Left lung (tissue), 14 donors: ENCODE data around the gene TAF8. TPM values are rescaled to one million over a fixed set of nuclear protein-coding genes. Genes with fewer than 3 reads are reported as not detected.
"Not testable (repeated sequence)": the region's sequence is repeated elsewhere in the genome, so short reads cannot be mapped to it uniquely, and the experiment has no call there.

Source experiments
- ATAC-seq: fragments of 200-7000 bp; cut with Tn5 transposase; one replicate; pipeline ENCODE4 v1.9.1; 2020; ENCODE audit warnings: moderate library complexity
- DNase-seq, 4 donors: peaks; one replicate each; pipeline ENCODE4 v3.0.0-alpha.2; 2013 to 2020
- H3K27ac ChIP-seq, 2 donors: fragments of 200-600 bp; sonication (generic) in 1 of 2; one replicate each; pipeline versions ENCODE4 v1.5.0 to v1.8.0; 2020 to 2021
- H3K27me3 ChIP-seq, 2 donors: fragments of 200-600 bp; sonication (generic) in 1 of 2; one replicate each; pipeline versions ENCODE4 v1.5.0 to v1.8.0; 2020 to 2021
- H3K36me3 ChIP-seq, 2 donors: fragments of 200-600 bp; sonication (generic) in 1 of 2; one replicate each; pipeline versions ENCODE4 v1.5.0 to v1.8.0; 2020 to 2021
- H3K4me1 ChIP-seq, 2 donors: fragments of 200-600 bp; one replicate each; pipeline ENCODE4 v1.8.0; 2021
- H3K4me3 ChIP-seq, 2 donors: fragments of 200-600 bp; sonication (generic) in 1 of 2; one replicate each; pipeline versions ENCODE4 v1.5.0 to v1.8.0; 2020 to 2021; ENCODE audit warnings: mild to moderate bottlenecking in 1 of 2
- H3K9me3 ChIP-seq, 2 donors: fragments of 200-600 bp; sonication (generic) in 1 of 2; one replicate each; pipeline versions ENCODE4 v1.5.0 to v1.8.0; 2020 to 2021
- intact Hi-C, 2 donors: fragments of 100-400 bp; cut with DNase I; formaldehyde crosslinking; loops; one replicate each; pipeline versions ENCODE4 v1.11.2 to v1.14.2; 2022
- long read RNA-seq, 12 donors: library from polyadenylated mRNA in 2 of 12; unstranded in 2 of 12; transcript quantifications; one replicate each; pipeline ENCODE4 v2.0.0 and lab custom pipeline, GENCODE V29; 2019 to 2026
- polyA plus RNA-seq, 6 donors: library from polyadenylated mRNA; unstranded; fragments of 120-200 nt; gene quantifications; one replicate each; pipeline ENCODE4 v1.2.1, GENCODE V29; 2013; ENCODE audit not compliant: insufficient read length in 6 of 6
- total RNA-seq, 2 donors: library from RNA; stranded (reverse); fragmentation: NEBNext Ultra II Directional; extraction: Animal tissue kit (Norgen Biotek cat#: 25700); gene quantifications; one replicate each; pipeline ENCODE4 v1.2.1, GENCODE V29; 2021
- TF ChIP-seq, protein P1 (sequence below), 2 donors: fragments of 200-600 bp; sonication (generic) in 1 of 2; IDR thresholded peaks; one replicate each; pipeline versions ENCODE4 v1.5.0 to v1.8.0; 2021; ENCODE audit warnings: antibody characterized with exemption in 2 of 2
- donor health status: DM: no; HTN: yes; CAD: no.
- donor health status: DM: no; HTN: no; CAD: no.

The TAF8 gene, protein sequence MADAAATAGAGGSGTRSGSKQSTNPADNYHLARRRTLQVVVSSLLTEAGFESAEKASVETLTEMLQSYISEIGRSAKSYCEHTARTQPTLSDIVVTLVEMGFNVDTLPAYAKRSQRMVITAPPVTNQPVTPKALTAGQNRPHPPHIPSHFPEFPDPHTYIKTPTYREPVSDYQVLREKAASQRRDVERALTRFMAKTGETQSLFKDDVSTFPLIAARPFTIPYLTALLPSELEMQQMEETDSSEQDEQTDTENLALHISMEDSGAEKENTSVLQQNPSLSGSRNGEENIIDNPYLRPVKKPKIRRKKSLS
- 10 to 100 TPM; 27.5 to 32.0 TPM for total RNA-seq
- polyA plus RNA-seq = 10 to 100 TPM; 26.4 to 28.7 (median 27.9) TPM
- long read RNA-seq, donor 1, full-length matches to known transcripts = 7 of 20 reads
- long read RNA-seq, donor 1, partial matches to known transcripts = 13 of 20 reads
- long read RNA-seq, donor 1, other reads (novel, unspliced or antisense) = 0 of 20 reads
- long read RNA-seq, donor 2, full-length matches to known transcripts = 5 of 10 reads
- long read RNA-seq, donor 2, partial matches to known transcripts = 5 of 10 reads
- long read RNA-seq, donor 2, other reads (novel, unspliced or antisense) = 0 of 10 reads
- long read RNA-seq, donor 3, partial matches to known transcripts = 0 of 1 reads
- long read RNA-seq, donor 3, other reads (novel, unspliced or antisense) = 0 of 1 reads
- long read RNA-seq, donor 4, full-length matches to known transcripts = 2 of 4 reads
- long read RNA-seq, donor 4, partial matches to known transcripts = 1 of 4 reads
- long read RNA-seq, donor 4, other reads (novel, unspliced or antisense) = 1 of 4 reads
- long read RNA-seq, donor 5, partial matches to known transcripts = 7 of 10 reads
- long read RNA-seq, donor 5, other reads (novel, unspliced or antisense) = 0 of 10 reads
- long read RNA-seq, donor 6, full-length matches to known transcripts = 2 of 2 reads
- long read RNA-seq, donor 6, partial matches to known transcripts = 0 of 2 reads
- long read RNA-seq, donor 6, other reads (novel, unspliced or antisense) = 0 of 2 reads
- long read RNA-seq, donor 7, partial matches to known transcripts = 7 of 9 reads
- long read RNA-seq, donor 7, other reads (novel, unspliced or antisense) = 0 of 9 reads
- long read RNA-seq, donor 8, full-length matches to known transcripts = 5 of 5 reads
- long read RNA-seq, donor 8, partial matches to known transcripts = 0 of 5 reads
- long read RNA-seq, donor 8, other reads (novel, unspliced or antisense) = 0 of 5 reads
- long read RNA-seq, donor 9 = 0 reads
- long read RNA-seq, donor 10, transcript TAF8-202 (5 exons, 794 nt) = major isoform, 6 of 8 reads
- long read RNA-seq, donor 10, partial matches to known transcripts = 0 of 8 reads
- long read RNA-seq, donor 10, other reads (novel, unspliced or antisense) = 2 of 8 reads
- long read RNA-seq, donor 11, full-length matches to known transcripts = 7 of 7 reads
- long read RNA-seq, donor 11, partial matches to known transcripts = 0 of 7 reads
- long read RNA-seq, donor 11, other reads (novel, unspliced or antisense) = 0 of 7 reads
- long read RNA-seq, donor 12, partial matches to known transcripts = 0 of 2 reads
- long read RNA-seq, donor 12, other reads (novel, unspliced or antisense) = 0 of 2 reads

DNA sequence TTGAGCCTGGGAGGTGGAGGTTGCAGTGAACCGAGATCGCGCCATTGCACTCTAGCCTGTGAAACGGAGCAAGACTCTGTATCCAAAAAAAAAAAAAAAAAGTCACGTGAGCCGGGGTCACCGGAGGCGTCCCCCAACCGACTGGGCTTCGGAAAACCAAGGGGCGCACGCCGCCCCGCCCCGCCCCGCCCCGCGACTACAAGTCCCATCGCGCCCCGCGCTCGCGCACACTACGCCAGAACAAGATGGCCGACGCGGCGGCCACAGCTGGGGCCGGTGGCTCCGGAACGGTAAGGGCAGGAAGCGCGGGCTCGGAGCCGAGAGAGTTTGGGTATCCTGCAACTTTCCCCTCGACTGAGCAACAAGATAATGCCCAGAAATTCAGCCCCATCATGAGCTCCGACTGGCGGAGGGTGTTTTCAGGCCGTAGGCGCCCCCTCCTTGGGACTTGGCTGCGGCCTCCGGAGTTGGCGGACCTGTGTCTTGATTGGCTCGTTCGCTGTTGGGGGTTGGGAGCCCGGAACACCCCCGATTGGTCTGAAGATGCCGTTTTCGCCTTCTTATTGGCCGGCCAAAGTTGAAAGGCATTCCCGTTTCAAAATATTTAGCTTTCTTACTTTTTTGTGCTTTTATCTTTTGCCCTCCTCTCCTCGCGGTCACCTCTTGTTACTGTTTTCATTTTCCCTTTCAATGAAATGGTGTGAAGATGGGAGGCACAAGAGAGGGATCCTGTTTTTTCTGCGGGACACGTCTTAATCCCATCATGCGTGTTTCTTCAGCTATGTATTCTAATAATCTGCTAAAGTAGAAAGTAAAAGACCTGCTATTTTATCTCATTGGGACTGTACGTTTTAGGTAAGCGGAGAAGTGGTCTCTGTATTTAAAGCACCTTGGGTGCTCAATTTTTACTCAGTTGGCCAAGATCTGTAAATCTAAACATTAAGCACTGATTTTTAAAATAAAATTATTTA is at the start of gene TAF8:
TAF8 (plus strand) TSS at position 228 of the 971 bp plus-strand sequence; CDS start at position 246, 18 bp downstream.
- intact Hi-C loops = no loop called here
- Histone ChIP-seq H3K36me3 (peaks cover 0 to 41% of the 10 kb centered on the region in 2 donors), H3K9me3 (no peaks in the 10 kb centered on the region), H3K4me3 (peak within 1 kb of the TSS; percentile 63 to 96), H3K27ac (peak within 1 kb of the TSS; percentile 91 to 96), H3K27me3 (no peaks in the 10 kb centered on the region), H3K4me1 (peaks cover 40 to 66% of the 10 kb centered on the region in 2 donors)
- DNase-seq (peak; percentile 93 to 97 (median 96)), ATAC-seq (peak; percentile 77)
- TF ChIP-seq, protein P1, sequence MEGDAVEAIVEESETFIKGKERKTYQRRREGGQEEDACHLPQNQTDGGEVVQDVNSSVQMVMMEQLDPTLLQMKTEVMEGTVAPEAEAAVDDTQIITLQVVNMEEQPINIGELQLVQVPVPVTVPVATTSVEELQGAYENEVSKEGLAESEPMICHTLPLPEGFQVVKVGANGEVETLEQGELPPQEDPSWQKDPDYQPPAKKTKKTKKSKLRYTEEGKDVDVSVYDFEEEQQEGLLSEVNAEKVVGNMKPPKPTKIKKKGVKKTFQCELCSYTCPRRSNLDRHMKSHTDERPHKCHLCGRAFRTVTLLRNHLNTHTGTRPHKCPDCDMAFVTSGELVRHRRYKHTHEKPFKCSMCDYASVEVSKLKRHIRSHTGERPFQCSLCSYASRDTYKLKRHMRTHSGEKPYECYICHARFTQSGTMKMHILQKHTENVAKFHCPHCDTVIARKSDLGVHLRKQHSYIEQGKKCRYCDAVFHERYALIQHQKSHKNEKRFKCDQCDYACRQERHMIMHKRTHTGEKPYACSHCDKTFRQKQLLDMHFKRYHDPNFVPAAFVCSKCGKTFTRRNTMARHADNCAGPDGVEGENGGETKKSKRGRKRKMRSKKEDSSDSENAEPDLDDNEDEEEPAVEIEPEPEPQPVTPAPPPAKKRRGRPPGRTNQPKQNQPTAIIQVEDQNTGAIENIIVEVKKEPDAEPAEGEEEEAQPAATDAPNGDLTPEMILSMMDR (IDR thresholded peaks at IDR 0.05) = no peak

DNA sequence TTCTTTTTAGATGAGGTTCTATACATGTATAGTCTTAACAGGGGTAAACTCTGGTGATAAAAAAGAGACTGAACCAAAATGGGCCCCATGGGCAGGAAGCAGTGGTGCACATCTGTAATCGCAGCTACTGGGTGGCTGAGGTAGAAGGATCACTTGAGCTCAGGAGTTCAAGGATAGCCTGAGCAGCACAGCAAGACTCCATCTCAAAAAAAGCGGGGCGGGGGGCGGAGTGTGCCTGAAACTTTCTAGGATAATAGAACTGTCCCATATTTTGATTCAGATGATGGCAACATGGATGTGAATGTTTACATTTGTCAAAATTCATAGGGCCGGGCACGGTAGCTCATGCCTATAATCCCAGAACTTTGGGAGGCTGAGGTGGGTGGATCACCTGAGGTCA is 48.8 kb upstream of the TAF8 start:
- no peak for DNase-seq
- H3K4me3 ChIP-seq = no peak overlapping the region
- no peaks in the 10 kb centered on the region for H3K9me3 ChIP-seq
- H3K36me3 ChIP-seq = peaks cover 0 to 15% of the 10 kb centered on the region in 2 donors
- TF ChIP-seq, protein P1 (IDR thresholded peaks at IDR 0.05) = no peak
- intact Hi-C loops = no loop called here
- no peak overlapping the region for H3K27ac ChIP-seq
- no peak for ATAC-seq
- no peaks in the 10 kb centered on the region for H3K4me1 ChIP-seq
- no peaks in the 10 kb centered on the region for H3K27me3 ChIP-seq

DNA sequence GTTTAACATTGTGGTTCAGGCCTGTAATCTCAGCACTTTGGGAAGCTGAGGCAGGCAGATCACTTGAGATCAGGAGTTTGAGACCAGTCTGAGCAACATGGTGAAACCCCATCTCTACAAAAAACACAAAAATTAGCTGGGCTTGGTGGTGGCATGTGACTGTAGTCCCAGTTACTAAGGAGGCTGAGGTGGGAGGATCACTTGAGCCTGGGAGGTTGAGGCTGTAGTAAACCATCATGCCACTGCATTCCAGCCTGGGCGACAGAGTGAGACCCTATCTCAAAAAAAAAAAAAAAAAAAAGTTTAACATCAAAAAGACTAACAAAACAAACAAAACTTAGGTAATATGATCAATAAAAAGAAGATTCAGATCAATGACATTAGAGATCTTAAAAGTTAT is 46.7 kb upstream of the TAF8 start:
- H3K27ac ChIP-seq, H3K9me3 ChIP-seq, H3K4me3 ChIP-seq, intact Hi-C loops, ATAC-seq, DNase-seq, H3K27me3 ChIP-seq: not testable (repeated sequence)
- peaks cover 11 to 16% of the 10 kb centered on the region in 2 donors for H3K4me1 ChIP-seq
- peaks cover 0 to 15% of the 10 kb centered on the region in 2 donors for H3K36me3 ChIP-seq

DNA sequence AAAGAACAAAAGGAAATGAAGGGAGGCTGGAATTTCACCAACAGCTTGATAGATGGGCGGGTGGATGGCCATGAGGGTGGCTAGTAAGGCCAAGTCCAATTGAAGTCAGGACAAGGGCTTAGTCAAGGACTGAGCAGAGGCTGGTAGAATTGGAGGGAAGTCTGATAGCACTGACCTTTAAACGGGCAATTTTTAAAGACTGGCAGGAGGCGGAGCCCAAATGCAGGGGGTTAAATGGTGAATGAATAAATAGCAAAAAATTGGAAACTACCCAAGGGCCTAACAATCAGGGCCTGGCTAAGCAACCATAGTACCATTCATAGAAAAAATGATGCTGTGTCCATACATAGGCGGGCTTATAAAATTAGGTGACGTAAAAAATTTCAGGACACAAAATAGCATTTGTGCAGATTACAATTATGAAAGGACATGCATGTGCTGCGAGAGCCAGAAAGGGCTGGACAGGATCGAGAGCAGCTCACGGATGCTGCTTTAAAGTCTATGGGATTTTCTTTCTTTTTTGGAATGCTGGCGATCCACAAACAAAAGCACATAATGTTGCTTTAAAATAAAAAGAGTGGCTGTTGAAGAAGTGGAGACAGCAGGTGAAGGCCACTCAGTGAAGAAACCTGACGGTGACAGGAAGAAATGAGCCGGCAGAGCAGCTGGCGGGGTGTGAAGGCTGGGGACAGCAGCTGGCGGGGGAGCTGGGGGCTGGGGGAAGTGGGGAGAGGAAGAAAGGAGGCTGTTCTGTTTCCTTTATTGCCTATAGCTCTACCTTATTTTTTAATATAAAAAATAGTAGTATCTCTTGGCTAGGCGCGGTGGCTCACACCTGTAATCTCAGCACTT is 42.8 kb upstream of the TAF8 start:
- H3K4me3 ChIP-seq = no peak overlapping the region
- H3K27ac ChIP-seq = peak overlapping the region; percentile 20 to 33
- intact Hi-C loops = no loop called here
- no peak for DNase-seq
- H3K9me3 ChIP-seq = no peaks in the 10 kb centered on the region
- peaks cover 16 to 46% of the 10 kb centered on the region in 2 donors for H3K4me1 ChIP-seq
- H3K36me3 ChIP-seq = peaks cover 0 to 12% of the 10 kb centered on the region in 2 donors
- no peaks in the 10 kb centered on the region for H3K27me3 ChIP-seq
- TF ChIP-seq, protein P1 (IDR thresholded peaks at IDR 0.05) = no peak
- peak; percentile 50 for ATAC-seq

DNA sequence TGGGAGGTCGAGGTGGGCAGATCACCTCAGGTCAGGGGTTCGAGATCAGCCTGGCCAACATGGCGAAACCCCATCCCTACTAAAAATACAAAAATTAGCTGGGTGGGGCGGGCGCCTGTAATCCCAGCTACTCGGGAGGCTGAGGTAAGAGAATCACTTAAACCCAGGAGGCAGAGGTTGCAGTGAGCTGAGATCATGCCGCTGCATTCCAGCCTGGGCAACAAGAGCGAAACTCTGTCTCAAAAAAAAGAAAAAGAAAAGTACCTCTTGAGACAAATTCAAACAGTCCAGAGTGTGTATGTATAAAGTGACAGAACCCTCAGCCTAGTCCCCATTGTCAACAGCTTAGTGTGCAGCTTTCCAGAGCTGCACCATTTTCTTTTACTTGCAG is 42.2 kb upstream of the TAF8 start:
- ATAC-seq = peak; percentile 84
- H3K27me3 ChIP-seq, intact Hi-C loops, H3K9me3 ChIP-seq, H3K36me3 ChIP-seq, H3K4me3 ChIP-seq: not testable (repeated sequence)
- peak in 1 of 4 donors; percentile 43 for DNase-seq
- H3K27ac ChIP-seq = peak overlapping the region; percentile 20 to 33
- peaks cover 16 to 46% of the 10 kb centered on the region in 2 donors for H3K4me1 ChIP-seq
